ENCODE measurements around the gene LIMD2. TPM values are rescaled to one million over a fixed set of nuclear protein-coding genes. Genes with fewer than 3 reads are reported as not detected.
A peak's percentile ranks its signal among the peaks of the same experiment; 100 is the strongest.

Gene LIMD2
- total RNA-seq, 5 donors from 2014 or later (not counting 1 experiment from before 2014, with no cell fraction given), result 534 to 851 (median 767) TPM

DNA sequence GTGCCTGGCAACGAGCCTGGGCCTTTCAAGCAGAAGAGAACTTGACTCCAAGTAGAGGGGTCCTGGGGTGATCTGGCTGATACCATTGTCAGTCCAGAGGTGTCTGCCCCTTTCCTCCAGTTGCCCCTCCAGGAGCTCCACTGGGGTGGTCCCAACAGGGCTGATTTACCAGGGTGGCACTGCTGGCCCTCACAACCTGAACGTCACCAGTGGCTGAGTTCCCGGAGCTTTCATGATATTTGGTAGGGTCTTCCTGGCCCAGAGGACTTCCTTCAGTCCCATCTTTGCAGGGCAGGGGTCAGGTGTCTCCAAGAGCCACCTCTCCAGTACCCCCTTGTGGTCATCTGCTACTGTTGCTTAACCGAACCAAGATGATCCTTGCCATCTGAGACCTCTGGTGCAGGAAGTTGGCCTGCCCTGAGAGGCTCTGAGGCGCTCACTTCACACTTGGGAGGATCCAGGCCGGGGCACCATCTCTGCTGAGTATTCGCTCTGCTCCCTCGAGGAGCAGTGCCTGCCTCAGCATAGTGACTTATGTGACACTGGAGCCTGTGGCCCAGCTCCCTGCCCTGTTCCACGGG, 3.5 kb downstream of the LIMD2 start:
- ATAC-seq (replicated peaks in 1 of 4), result no peak
- peak overlapping the region; percentile 95 to 99 for H3K27ac Mint-ChIP-seq
- ChIA-PET POLR2A (interaction anchor here (0.5 to 3.1 kb wide), 4 partner anchors 12 to 249 kb away, joined by 3 to 41 read pairs (median 4); no protein-coding TSS in a partner anchor), CTCF (interaction anchor here (0.8 to 6.6 kb wide), 5 partner anchors 11 to 77 kb away, joined by 3 to 70 read pairs (median 24); partner anchors contain the start of gene CCDC47 (in 1 of the 2))
- H3K9me3 Mint-ChIP-seq, result no peaks in the 10 kb centered on the region
- no peaks in the 10 kb centered on the region for H3K27me3 ChIP-seq (replicated peaks in 1 of 2; ENCODE audit: control insufficient read depth in 2 of 2, extremely low read depth in 1 of 2, insufficient read depth in 2 of 2, low read length in 1 of 2)
- DNase-seq, result peak in 24 of 35 experiments; percentile 20 to 72 (median 44)
- H3K36me3 Mint-ChIP-seq, result peaks cover 36% of the 10 kb centered on the region
- peak overlapping the region; percentile 95 to 98 (median 96) for H3K4me3 Mint-ChIP-seq
- H3K36me3 ChIP-seq (ENCODE audit: control insufficient read depth in 2 of 2, extremely low read depth in 1 of 2, insufficient read depth in 1 of 2, low read length in 1 of 2), result peaks cover 14 to 62% of the 10 kb centered on the region in 2 donors
- H3K4me3 ChIP-seq (ENCODE audit: control insufficient read depth in 1 of 2, extremely low read depth in 1 of 2, low read length in 1 of 2), result peak overlapping the region; percentile 64 to 98
- peaks cover 32 to 67% of the 10 kb centered on the region in 2 experiments for H3K4me1 ChIP-seq (ENCODE audit: control insufficient read depth in 1 of 2, extremely low read depth in 1 of 2, insufficient read depth in 2 of 2, low read length in 2 of 2)
- peaks cover 57 to 66% (median 61%) of the 10 kb centered on the region in 3 donors for H3K4me1 Mint-ChIP-seq
- H3K9me3 ChIP-seq, result no peaks in the 10 kb centered on the region
- 18% methylated on average over 9 of the region's 9 CpGs for WGBS (ENCODE audit: insufficient coverage)
- no peaks in the 10 kb centered on the region for H3K27me3 Mint-ChIP-seq
- H3K27ac ChIP-seq (ENCODE audit: low read length), result peak overlapping the region; percentile 86

DNA sequence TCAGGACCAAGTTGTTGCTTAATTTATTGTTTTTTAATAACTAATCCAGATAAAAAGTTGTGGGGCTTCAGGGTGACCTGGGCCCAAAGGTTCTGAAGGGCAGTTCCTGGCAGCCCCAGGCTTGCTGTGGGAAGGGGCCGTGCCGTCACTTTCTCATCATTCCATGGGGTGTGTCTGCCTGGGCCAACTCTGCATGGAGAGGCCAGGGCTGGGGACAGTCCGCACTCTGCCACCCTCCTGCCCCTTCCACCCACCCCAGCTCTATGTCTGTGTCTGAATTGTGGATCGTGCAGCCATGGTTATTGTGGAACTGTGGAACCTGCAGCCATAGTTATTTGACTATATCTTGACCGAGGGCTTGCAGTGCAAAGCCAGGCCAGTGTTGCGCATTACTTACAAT, 4.0 kb downstream of the LIMD2 start:
- Histone ChIP-seq H3K27ac (ENCODE audit: low read length) (peak overlapping the region; percentile 86), H3K36me3 (ENCODE audit: control insufficient read depth in 2 of 2, extremely low read depth in 1 of 2, insufficient read depth in 1 of 2, low read length in 1 of 2) (peaks cover 16 to 68% of the 10 kb centered on the region in 2 donors), H3K4me3 (ENCODE audit: control insufficient read depth in 1 of 2, extremely low read depth in 1 of 2, low read length in 1 of 2) (peak overlapping the region in 1 of 2 donors; percentile 98), H3K27me3 (replicated peaks in 1 of 2; ENCODE audit: control insufficient read depth in 2 of 2, extremely low read depth in 1 of 2, insufficient read depth in 2 of 2, low read length in 1 of 2) (no peaks in the 10 kb centered on the region), H3K9me3 (no peaks in the 10 kb centered on the region), H3K4me1 (ENCODE audit: control insufficient read depth in 1 of 2, extremely low read depth in 1 of 2, insufficient read depth in 2 of 2, low read length in 2 of 2) (peaks cover 32 to 61% of the 10 kb centered on the region in 2 experiments)
- peak in 4 of 35 experiments; percentile 11 to 43 (median 26) for DNase-seq
- no peaks in the 10 kb centered on the region for H3K9me3 Mint-ChIP-seq
- peaks cover 40% of the 10 kb centered on the region for H3K36me3 Mint-ChIP-seq
- 90% methylated on average over 3 of the region's 6 CpGs for WGBS (ENCODE audit: insufficient coverage)
- H3K27me3 Mint-ChIP-seq, result no peaks in the 10 kb centered on the region
- ATAC-seq (replicated peaks in 1 of 4), result no peak
- H3K4me3 Mint-ChIP-seq, result peak overlapping the region; percentile 95 to 98 (median 96)
- ChIA-PET POLR2A (no interaction called here), CTCF (interaction anchor here (6.2 to 6.6 kb wide), 2 partner anchors 14 to 15 kb away, joined by 66 to 70 read pairs; no protein-coding TSS in a partner anchor)
- peak overlapping the region; percentile 95 to 99 for H3K27ac Mint-ChIP-seq
- H3K4me1 Mint-ChIP-seq, result peaks cover 54 to 61% (median 58%) of the 10 kb centered on the region in 3 donors

DNA sequence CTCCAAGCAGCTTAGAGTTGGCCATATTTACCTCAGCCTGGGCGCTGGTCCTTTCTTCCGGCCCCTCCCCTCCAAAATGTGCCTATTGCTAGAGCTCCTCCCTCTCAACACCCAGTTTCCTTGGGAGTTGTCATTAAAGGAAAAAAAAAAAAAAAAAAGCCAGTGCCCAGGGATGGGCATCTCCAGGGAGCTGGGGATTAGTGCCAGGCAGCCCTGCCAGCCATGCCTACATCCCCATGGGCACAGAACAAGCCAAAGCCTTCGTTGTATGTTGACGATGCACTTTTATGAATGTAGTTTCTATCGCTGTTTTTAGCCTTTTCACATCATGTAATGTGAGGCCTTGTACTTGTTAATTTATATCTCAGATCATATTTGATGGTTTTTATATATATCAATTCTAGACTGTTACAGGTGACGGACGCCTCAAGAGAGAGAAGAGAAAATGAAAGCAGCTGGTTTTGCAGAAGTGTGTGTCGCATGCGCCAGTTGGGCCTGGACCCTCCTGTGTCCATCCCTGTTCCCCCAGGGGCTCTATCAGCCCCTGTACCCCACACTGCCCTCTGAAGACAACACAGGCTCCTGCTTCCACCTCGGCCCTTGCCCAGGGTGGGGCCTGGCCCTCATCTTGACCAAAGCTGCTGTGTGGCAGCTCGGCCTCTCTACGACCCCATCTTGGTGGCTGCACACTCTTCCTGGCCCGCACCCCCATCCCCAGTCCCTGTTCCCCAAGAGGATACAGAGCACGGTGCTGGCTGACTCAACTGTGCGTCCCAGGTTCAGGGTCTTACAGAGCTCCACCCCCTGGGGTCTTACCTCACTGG, 4.8 kb downstream of the LIMD2 start:
- Histone ChIP-seq H3K36me3 (ENCODE audit: control insufficient read depth in 2 of 2, extremely low read depth in 1 of 2, insufficient read depth in 1 of 2, low read length in 1 of 2) (peaks cover 21 to 75% of the 10 kb centered on the region in 2 donors), H3K4me1 (ENCODE audit: control insufficient read depth in 1 of 2, extremely low read depth in 1 of 2, insufficient read depth in 2 of 2, low read length in 2 of 2) (peaks cover 32 to 56% of the 10 kb centered on the region in 2 experiments), H3K27ac (ENCODE audit: low read length) (peak overlapping the region; percentile 86), H3K9me3 (no peaks in the 10 kb centered on the region), H3K4me3 (ENCODE audit: control insufficient read depth in 1 of 2, extremely low read depth in 1 of 2, low read length in 1 of 2) (peak overlapping the region in 1 of 2 donors; percentile 2), H3K27me3 (replicated peaks in 1 of 2; ENCODE audit: control insufficient read depth in 2 of 2, extremely low read depth in 1 of 2, insufficient read depth in 2 of 2, low read length in 1 of 2) (no peaks in the 10 kb centered on the region)
- H3K4me1 Mint-ChIP-seq, result peaks cover 54 to 61% (median 58%) of the 10 kb centered on the region in 3 donors
- ChIA-PET POLR2A (interaction anchor here (0.6 to 1.7 kb wide), 9 partner anchors 8 to 372 kb away, joined by 3 to 9 read pairs (median 7); no protein-coding TSS in a partner anchor), CTCF (interaction anchor here (0.6 to 6.6 kb wide), 5 partner anchors 15 to 80 kb away, joined by 3 to 70 read pairs (median 9); no protein-coding TSS in a partner anchor)
- 65% methylated on average over 4 of the region's 15 CpGs for WGBS (ENCODE audit: insufficient coverage)
- no peaks in the 10 kb centered on the region for H3K9me3 Mint-ChIP-seq
- H3K36me3 Mint-ChIP-seq, result peaks cover 47% of the 10 kb centered on the region
- H3K4me3 Mint-ChIP-seq, result peak overlapping the region; percentile 95 to 98 (median 96)
- peak overlapping the region; percentile 85 to 99 for H3K27ac Mint-ChIP-seq
- H3K27me3 Mint-ChIP-seq, result no peaks in the 10 kb centered on the region
- DNase-seq (peak in 10 of 35 experiments; percentile 11 to 47 (median 26)), ATAC-seq (replicated peaks in 1 of 4) (no peak)

GRCh38 chr17:63694229-63694949, 5.5 kb downstream of the LIMD2 start:
- H3K4me3 ChIP-seq (ENCODE audit: control insufficient read depth in 1 of 2, extremely low read depth in 1 of 2, low read length in 1 of 2), result no peak overlapping the region
- H3K36me3 ChIP-seq (ENCODE audit: control insufficient read depth in 2 of 2, extremely low read depth in 1 of 2, insufficient read depth in 1 of 2, low read length in 1 of 2), result peaks cover 21 to 83% of the 10 kb centered on the region in 2 donors
- no peaks in the 10 kb centered on the region for H3K27me3 Mint-ChIP-seq
- peaks cover 53% of the 10 kb centered on the region for H3K36me3 Mint-ChIP-seq
- H3K27ac ChIP-seq (ENCODE audit: low read length), result peak overlapping the region; percentile 86
- POLR2A ChIA-PET, result interaction anchor here (0.6 to 1.8 kb wide), 11 partner anchors 8 to 371 kb away, joined by 3 to 9 read pairs (median 7); no protein-coding TSS in a partner anchor
- no peaks in the 10 kb centered on the region for H3K9me3 Mint-ChIP-seq
- ATAC-seq (replicated peaks in 1 of 4), result no peak
- no peaks in the 10 kb centered on the region for H3K27me3 ChIP-seq (replicated peaks in 1 of 2; ENCODE audit: control insufficient read depth in 2 of 2, extremely low read depth in 1 of 2, insufficient read depth in 2 of 2, low read length in 1 of 2)
- H3K4me1 Mint-ChIP-seq, result peaks cover 54 to 61% (median 58%) of the 10 kb centered on the region in 3 donors
- H3K9me3 ChIP-seq, result no peaks in the 10 kb centered on the region
- peak in 11 of 35 experiments; percentile 15 to 47 (median 25) for DNase-seq
- peak overlapping the region; percentile 95 to 98 (median 96) for H3K4me3 Mint-ChIP-seq
- CTCF ChIA-PET, result interaction anchor here (0.6 to 6.6 kb wide), 4 partner anchors 16 to 81 kb away, joined by 4 to 70 read pairs (median 38); no protein-coding TSS in a partner anchor
- peak overlapping the region; percentile 85 to 99 for H3K27ac Mint-ChIP-seq
- WGBS (ENCODE audit: insufficient coverage), result 98% methylated on average over 8 of the region's 12 CpGs
- peaks cover 32 to 56% of the 10 kb centered on the region in 2 experiments for H3K4me1 ChIP-seq (ENCODE audit: control insufficient read depth in 1 of 2, extremely low read depth in 1 of 2, insufficient read depth in 2 of 2, low read length in 2 of 2)

DNA sequence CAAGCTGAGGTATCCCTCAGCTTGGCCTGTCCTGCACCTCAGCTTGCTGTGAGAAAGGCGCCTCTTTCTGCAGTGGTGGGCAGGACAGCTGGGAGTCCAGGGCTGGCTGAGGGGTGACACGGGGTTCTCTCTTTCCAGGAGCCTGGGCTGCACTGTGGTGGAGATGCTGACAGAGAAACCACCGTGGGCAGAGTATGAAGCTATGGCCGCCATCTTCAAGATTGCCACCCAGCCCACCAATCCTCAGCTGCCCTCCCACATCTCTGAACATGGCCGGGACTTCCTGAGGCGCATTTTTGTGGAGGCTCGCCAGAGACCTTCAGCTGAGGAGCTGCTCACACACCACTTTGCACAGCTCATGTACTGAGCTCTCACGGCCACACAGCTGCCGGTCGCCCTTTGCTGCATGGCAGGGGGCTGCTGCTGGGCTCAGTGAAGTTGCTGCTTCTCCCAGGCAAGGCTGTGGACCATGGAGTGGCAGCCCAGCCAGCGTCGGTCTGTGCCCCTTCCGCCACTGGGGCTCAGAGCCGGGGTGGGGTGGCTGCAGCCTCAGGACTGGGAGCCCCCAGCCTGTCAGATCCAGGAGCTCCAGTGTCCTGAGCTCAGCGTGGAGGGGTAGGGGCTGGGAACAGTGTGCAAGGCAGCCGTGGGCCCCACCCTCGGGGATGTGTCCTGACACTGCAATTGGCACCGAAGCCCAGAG, 6.4 kb downstream of the LIMD2 start:
- H3K36me3 Mint-ChIP-seq, result peaks cover 56% of the 10 kb centered on the region
- no peak for DNase-seq

More for the DNA sequence above, 6.4 kb downstream of the LIMD2 start:
- ChIA-PET CTCF (interaction anchor here (0.5 to 6.6 kb wide), 3 partner anchors 17 to 168 kb away, joined by 6 to 70 read pairs (median 66); no protein-coding TSS in a partner anchor), POLR2A (interaction anchor here (0.7 to 1.8 kb wide), 5 partner anchors 9 to 58 kb away, joined by 3 to 7 read pairs (median 4); no protein-coding TSS in a partner anchor)
- Mint-ChIP-seq H3K4me1 (peaks cover 54 to 61% (median 58%) of the 10 kb centered on the region in 3 donors), H3K9me3 (no peaks in the 10 kb centered on the region), H3K27ac (peak overlapping the region; percentile 85 to 99), H3K4me3 (peak overlapping the region in 2 of 3 donors; percentile 21 to 96), H3K27me3 (no peaks in the 10 kb centered on the region)
- ATAC-seq (replicated peaks in 1 of 4), result no peak
- H3K9me3 ChIP-seq, result no peaks in the 10 kb centered on the region
- no peaks in the 10 kb centered on the region for H3K27me3 ChIP-seq (replicated peaks in 1 of 2; ENCODE audit: control insufficient read depth in 2 of 2, extremely low read depth in 1 of 2, insufficient read depth in 2 of 2, low read length in 1 of 2)
- H3K27ac ChIP-seq (ENCODE audit: low read length), result peak overlapping the region; percentile 6
- no peak overlapping the region for H3K4me3 ChIP-seq (ENCODE audit: control insufficient read depth in 1 of 2, extremely low read depth in 1 of 2, low read length in 1 of 2)
- peaks cover 21 to 85% of the 10 kb centered on the region in 2 donors for H3K36me3 ChIP-seq (ENCODE audit: control insufficient read depth in 2 of 2, extremely low read depth in 1 of 2, insufficient read depth in 1 of 2, low read length in 1 of 2)
- WGBS (ENCODE audit: insufficient coverage), result 90% methylated on average over 17 of the region's 18 CpGs
- H3K4me1 ChIP-seq (ENCODE audit: control insufficient read depth in 1 of 2, extremely low read depth in 1 of 2, insufficient read depth in 2 of 2, low read length in 2 of 2), result peaks cover 32 to 56% of the 10 kb centered on the region in 2 experiments

All from T-cell (primary cell).